Gastrocnemius medialis (tissue), 4 donors: ENCODE data around the gene COMMD9.

Source experiments
- POLR2A ChIP-seq, 2 donors: fragments of 450-650 bp; IDR thresholded peaks; one replicate each; pipeline ENCODE4 v1.6.1; 2017; ENCODE audit warnings: antibody characterized with exemption in 2 of 2, mild to moderate bottlenecking in 2 of 2, moderate library complexity in 2 of 2
- TF ChIP-seq, protein P1 (sequence below), 5 experiments: fragments of 450-650 bp in 3 of 5; fragments of 200-600 bp in 2 of 5; sonication (generic) in 2 of 5; IDR thresholded peaks in 4 of 5; conservative IDR thresholded peaks in 1 of 5; 1 replicate in 4 of 5; 2 replicates in 1 of 5; pipeline ENCODE4 v1.5.1; 2016 to 2019; ENCODE audit warnings: antibody characterized with exemption in 5 of 5, mild to moderate bottlenecking in 3 of 5, moderate library complexity in 3 of 5

DNA sequence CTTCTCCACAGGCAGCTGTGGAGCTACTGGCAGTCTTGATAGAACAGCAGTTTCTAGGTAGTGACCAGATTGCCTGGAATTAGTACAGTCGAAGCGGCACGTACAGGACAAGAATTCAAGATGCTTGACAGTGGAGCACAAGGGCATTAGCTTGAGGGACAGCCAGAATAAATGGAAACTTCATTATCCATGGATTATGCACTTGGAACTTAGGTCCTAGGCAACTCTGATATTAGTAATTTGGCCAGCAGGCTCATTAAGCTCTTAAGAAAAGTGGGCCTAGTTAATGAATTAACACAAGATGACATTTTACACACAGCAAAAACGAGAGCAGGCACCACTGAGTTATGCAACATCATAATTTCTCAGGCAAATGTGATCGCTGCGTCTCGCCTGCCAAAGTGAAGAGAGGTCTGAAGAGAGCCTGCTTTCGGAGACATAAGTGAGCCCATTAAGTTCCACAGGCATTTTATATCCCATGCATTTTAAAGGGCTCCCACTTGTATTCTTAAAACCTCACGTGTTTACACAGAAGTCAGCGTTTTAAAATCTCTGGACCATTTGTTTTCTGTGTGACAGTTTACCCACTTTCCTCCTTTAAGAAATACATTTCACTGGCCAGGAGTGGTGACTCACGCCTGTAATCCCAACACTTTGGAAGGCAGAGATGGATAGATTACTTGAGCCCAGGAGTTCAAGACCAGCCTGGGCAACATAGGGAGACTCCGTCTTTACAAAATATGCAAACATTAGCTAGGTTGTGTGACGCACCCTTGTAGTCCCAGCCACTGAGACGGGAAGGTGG lies 66.2 kb downstream of the COMMD9 start:
- TF ChIP-seq, protein P1, sequence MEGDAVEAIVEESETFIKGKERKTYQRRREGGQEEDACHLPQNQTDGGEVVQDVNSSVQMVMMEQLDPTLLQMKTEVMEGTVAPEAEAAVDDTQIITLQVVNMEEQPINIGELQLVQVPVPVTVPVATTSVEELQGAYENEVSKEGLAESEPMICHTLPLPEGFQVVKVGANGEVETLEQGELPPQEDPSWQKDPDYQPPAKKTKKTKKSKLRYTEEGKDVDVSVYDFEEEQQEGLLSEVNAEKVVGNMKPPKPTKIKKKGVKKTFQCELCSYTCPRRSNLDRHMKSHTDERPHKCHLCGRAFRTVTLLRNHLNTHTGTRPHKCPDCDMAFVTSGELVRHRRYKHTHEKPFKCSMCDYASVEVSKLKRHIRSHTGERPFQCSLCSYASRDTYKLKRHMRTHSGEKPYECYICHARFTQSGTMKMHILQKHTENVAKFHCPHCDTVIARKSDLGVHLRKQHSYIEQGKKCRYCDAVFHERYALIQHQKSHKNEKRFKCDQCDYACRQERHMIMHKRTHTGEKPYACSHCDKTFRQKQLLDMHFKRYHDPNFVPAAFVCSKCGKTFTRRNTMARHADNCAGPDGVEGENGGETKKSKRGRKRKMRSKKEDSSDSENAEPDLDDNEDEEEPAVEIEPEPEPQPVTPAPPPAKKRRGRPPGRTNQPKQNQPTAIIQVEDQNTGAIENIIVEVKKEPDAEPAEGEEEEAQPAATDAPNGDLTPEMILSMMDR (IDR thresholded peaks at IDR 0.05 in 4 of 5, conservative IDR thresholded peaks at IDR 0.05 in 1 of 5) = no peak
- no peak for TF ChIP-seq POLR2A (IDR thresholded peaks at IDR 0.05)
